ENCODE measurements around the gene ANKS1B.

- no peak for TF ChIP-seq CTCF (IDR thresholded peaks at IDR 0.05)
- TF ChIP-seq POLR2A (IDR thresholded peaks at IDR 0.05) = no peak
Observed at GRCh38 chr12:99386907-99387306, 597.8 kb downstream of the ANKS1B start.
